HS-27A (cell line): ENCODE results near the gene SMARCD1.
A peak's percentile ranks its signal among the peaks of the same experiment; 100 is the strongest.

ENCODE experiments used
- DNase-seq: peaks from one replicate; pipeline ENCODE4 v3.0.0-alpha.2; 2012; ENCODE audit warnings: low read depth, missing footprints

SMARCD1 gene

DNA sequence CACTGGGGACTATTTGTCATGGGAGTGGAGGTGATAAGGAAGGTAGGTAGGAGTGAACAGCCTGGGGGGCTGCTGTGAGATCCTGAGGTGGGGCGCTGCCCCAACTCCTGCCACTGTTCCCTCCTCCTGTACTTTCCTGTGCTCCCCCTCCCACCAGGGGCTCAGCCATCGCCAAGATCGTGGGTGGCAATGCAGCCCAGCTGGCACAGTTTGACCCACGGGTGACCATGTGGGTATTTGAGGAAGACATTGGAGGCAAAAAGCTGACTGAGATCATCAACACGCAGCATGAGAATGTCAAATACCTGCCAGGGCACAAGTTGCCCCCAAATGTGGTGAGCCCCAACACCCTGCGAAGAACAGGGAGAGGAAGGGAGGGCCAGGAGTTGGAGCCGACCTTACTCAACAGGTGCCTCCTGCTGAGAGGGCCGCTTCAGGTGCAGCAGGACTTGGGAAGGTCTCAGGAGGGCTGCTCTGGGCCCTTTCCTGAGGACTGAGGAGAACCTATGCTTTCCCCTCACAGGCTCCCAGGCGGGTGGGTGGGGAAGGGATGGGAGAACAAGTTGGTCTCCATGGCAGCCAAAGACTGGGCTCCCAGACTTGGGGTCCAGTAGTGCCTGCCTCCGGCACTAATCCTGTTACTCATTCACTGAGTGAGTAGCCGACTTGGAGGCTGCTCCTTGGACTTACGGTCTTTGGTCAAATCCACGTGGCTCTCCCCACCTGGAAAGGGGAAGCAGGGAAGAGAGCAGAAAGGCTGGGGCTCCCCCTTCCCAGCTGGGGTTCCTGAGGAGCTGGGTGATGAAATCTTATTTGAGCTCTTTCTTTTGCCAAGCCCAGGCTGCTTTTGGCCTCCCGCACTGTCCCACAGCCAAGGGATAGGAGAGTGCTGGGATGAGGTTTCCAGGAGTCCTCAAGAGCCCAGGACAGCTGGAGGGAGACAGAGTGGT is 19.6 kb downstream of the SMARCD1 start:
- no peak for DNase-seq

GRCh38 chr12:50105913-50106450 is 20.8 kb downstream of the SMARCD1 start:
- DNase-seq, result no peak

DNA sequence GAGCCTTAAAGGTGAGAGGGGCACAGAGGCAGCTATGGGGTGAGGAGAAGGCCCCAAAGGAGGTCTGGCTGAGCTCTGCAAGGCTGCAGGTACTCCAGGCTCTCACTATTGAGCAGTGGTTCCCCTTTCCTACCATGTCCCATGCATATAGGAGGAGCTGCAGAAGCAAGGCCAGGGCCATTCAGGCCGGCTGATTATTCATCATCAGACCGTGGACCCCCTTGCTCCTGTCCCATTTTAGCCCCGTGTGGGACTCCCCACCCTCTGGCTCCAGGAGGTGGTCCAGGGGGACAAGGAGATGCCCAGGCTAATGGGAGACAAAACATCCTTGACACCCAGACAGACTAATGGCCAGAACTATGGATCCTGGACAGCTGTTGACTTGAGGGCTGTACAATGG is 21.8 kb downstream of the SMARCD1 start:
- no peak for DNase-seq

GRCh38 chr12:50107416-50108268 is 22.5 kb downstream of the SMARCD1 start:
- DNase-seq, result no peak

GRCh38 chr12:50109319-50109718 is 24.2 kb downstream of the SMARCD1 start:
- no peak for DNase-seq

DNA sequence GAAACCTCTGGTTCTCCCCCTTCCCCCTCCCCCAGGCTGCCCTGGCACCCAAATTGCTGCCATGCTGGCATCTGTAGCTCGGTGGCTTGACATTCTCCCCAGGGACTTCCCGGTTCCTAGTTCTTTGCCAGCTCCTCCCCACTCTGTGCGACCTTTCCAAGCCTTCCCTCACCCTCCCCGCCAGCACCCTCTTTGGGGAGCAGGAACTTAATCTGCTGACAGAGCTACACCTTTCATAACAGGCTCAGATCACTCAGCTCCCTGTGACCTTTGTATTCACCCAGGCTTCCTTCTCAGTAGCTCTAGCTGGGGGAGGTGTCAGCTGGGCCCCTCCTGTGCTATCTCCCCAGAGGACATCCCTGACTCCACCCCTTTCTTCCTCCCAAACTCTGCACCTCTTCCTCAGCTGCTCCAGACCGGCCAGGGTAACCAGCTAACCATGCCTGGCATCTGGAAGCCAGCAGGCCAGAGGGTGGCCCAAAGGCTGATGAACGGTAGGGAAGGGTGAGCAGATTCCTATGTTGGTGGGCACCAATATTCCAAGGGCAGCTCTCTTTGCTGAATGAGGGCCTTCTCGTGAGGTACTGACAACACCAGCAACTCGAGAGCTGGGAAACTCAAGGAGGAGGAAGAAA is 25.1 kb downstream of the SMARCD1 start:
- no peak for DNase-seq

DNA sequence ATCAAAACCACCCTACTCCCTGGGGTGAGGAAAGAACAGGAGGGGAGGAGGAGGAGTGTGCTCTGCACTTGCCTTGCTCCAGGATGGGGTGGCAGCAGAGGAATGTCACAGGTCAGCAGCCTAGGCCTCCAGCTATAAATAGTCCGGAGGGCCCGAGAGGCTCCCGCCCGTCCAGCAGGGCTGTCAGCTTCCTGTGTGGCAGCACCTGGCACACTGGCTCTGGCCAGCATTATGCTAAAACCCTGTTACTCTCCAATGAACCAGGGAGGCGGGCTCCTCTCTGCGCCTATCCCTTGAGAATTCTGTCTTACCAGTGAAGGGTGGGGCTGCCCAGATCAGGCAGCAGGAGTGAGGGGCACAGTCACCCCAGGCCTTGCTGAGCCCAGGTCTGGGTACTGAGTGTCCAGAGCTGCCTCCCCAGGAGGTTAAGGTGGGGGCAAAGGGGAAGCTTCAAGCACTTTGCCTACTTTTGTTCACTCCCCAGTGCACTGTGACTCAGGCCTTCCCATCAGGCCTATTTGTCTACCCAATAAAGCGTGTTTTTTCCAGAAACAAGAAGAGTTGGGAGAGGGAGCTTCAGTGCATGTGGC is 25.7 kb downstream of the SMARCD1 start:
- peak; percentile 38 for DNase-seq

DNA sequence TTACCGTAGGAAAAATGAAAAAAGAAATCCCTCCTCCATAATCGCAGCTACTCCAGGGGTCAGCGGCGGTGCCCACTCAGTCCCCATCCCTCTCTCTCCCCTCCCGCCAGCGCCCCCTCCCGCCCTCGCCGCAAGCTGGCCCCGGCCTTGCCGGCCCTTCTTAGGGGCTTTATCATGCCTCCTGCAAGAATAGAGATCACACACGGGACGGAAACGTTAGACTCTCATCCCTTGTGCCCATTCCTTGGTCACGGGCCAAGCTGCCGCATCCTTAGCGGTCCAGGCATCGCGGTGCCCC is 26.2 kb downstream of the SMARCD1 start:
- DNase-seq, result no peak

- DNase-seq, result peak; percentile 96
These were observed 26.7 kb downstream of the SMARCD1 start, which contains the start of gene COX14 for GRCh38 chr12:50111693-50112455. Gene COX14, plus strand, starts transcription at chr12:50112236. Its CDS starts 7,808 bp downstream, at chr12:50120044.

GRCh38 chr12:50112456-50113218 is 27.5 kb downstream of the SMARCD1 start:
- DNase-seq, result no peak

DNA sequence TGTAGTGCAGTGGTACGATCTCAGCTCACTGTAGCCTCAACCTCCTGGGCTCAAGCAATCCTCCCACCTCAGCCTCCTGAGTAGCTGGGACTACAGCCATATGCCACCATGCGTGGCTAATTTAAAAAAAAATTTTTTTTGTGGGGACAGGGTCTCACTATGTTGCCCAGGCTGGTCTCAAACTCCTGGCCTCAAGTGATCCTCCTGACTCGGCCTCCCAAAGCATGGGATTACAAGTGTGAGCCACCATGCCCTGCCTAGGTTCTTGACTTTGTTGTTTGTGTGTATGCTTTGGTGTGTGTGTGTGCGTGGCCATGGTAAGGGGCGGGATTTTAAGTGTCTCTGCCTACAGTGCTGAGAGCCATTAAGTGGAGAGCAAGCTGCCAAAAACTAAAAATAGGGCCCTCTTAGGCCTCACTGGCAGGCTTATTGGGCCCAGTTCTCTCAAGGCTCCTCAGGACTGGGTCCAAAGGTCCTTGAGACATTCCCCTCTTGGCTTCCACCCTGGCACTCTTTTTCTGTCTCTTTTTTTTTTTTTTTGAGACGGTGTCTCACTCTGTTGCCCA is 32.0 kb downstream of the SMARCD1 start:
- no peak for DNase-seq

DNA sequence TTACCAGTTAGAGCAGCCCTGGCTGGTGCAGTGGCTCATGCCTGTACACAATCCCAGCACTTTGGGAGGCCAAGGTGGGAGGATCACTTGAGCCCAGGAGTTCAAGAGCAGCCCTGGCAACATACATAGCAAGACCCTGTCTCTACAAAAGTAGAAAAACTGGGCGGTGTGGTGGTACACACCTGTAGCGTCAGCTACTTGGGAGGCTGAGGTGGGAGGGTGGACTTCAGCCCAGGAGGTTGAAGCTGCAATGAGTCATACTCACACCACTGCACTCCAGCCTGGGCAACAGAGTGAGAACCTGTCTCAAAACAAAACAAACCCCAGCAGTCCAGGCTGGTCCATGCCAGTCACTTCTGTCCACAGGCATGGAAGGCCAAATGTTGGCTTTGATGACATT is 34.2 kb downstream of the SMARCD1 start:
- no peak for DNase-seq

- no peak for DNase-seq
These were observed 35.4 kb downstream of the SMARCD1 start for GRCh38 chr12:50120521-50120920.

DNA sequence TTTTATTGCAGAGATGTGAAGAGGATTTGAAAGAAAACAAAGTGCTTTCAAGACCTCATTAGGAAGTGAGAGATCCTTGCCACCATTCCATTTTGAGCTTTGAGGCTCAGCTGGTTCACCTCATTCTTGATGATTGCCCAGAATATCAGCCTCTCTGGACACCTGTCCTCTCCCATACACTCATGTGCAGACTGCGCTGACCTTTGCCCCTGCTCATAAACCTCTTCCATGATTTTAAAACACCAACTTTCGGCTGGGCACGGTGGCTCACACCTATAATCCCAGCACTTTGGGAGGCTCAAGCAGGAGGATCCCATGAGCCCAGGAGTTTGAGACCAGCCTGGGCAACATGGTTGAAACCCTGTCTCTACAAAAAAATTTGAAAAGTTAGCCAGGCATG is 35.8 kb downstream of the SMARCD1 start:
- DNase-seq, result no peak

DNA sequence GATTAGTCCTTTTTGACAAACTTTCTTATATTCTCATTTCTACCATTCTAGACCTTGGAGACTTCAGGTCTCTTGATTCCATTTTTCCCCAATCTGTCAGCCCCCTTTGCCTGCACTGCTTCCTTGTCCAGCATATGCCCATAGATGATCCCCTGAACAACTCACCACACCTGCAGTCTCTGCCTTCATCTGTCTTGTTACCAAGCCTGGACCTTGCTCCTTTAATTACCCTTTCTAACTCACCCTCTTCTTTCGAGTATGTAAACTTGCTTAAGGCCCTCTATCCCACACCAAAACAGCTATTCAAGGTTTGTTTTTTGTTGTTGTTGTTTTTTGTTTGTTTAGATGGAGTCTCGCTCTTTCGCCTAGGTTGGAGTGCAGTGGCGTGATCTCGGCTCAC is 36.5 kb downstream of the SMARCD1 start:
- DNase-seq, result no peak

DNA sequence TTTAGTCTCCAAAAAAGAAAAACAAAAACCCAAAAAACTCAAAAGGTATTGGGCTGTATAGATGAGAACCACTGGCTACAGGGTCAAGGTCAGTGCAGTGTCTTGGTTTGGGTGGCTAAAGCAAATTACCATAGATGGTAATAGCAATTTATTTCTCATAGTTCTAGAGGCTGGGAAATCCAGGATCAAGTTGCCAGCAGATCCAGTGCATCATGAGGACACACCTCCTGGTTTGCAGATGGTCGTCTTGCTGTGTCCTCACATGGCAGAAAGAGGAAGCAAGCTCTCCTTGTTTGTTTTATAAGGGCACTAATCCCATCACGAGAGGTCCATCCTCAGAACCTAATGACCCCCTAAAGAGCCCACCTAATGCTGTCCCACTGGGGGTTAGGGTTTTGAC is 38.1 kb downstream of the SMARCD1 start:
- no peak for DNase-seq

- no peak for DNase-seq
These were observed 42.4 kb downstream of the SMARCD1 start for GRCh38 chr12:50127546-50127945.

DNA sequence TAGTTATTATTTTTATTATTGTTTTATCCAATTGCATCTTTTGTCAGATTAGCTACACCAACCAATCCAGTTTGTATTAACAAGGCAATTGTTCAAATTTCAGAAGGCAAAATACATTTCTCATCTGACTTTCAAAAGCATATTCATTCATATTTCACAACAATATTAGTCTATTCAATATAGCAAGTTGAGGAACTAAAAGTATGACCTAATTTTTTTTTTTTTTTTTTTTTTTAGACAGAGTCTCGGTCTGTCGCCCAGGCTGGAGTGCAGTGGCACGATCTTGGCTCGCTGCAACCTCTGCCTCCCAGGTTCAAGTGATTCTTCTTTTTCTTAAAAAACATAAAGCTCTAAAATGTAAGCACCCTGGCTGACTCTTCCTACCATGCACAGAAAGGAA is 44.1 kb downstream of the SMARCD1 start:
- no peak for DNase-seq

DNA sequence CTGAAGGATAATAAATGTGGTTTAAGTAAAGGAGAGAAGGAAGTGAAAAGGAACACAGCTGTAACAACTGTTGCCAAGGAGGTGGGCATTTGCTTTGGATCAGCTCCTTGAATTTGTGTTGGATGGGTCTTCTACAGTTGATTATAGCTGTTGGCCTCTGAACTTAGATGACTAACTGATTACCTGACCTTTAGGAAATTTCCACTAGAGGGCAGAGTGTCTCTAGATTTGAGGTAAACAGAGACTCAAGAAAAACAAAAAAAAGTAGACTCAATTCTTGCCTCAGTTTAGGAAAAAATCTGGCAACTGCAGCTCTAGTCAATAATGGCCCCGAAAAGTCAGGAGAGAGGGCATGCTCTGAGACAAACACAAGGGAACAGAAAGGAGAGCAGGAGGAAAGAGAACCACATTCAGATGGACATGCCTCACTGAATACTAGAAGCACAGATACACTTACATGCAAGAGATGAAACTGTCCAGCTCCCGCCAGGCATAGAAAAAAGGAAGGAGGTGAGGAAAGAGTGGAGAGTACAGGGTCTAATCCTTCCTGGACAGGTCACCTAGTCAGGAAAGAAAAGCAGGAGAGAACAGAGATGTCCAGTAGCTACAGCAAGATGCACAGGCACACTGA is 47.5 kb downstream of the SMARCD1 start:
- DNase-seq, result no peak

- no peak for DNase-seq
These were observed 57.9 kb downstream of the SMARCD1 start for GRCh38 chr12:50142993-50143392.
